K562 (cell line): ENCODE data around the gene CLCN6. TPM values are rescaled to one million over a fixed set of nuclear protein-coding genes. Genes with fewer than 3 reads are reported as not detected.

ENCODE experiments used
- BRD4 ChIP-seq: fragments of 200-600 bp; sonication (generic); IDR thresholded peaks from 2 replicates; pipeline ENCODE4 v1.6.1; 2017; ENCODE audit warnings: inconsistent platforms
- CXXC5 ChIP-seq: fragments of 250-450 bp; sonication (Bioruptor Pico); IDR thresholded peaks from 2 replicates; pipeline ENCODE4 v1.8.0; 2022; ENCODE audit warnings: inconsistent platforms, mild to moderate bottlenecking, moderate library complexity
- E2F3 ChIP-seq: fragments of 250-450 bp; sonication (Bioruptor Pico); IDR thresholded peaks from 2 replicates; pipeline ENCODE4 v1.4.0; 2020; ENCODE audit warnings: mild to moderate bottlenecking
- HOXB6 ChIP-seq: fragments of 250-450 bp; sonication (Bioruptor Pico); IDR thresholded peaks from 2 replicates; pipeline ENCODE4 v1.5.1; 2022; ENCODE audit warnings: mild to moderate bottlenecking, borderline replicate concordance
- KLF1 ChIP-seq: fragments of 450-650 bp; IDR thresholded peaks from 2 replicates; pipeline ENCODE4 v1.6.1; 2016; ENCODE audit warnings: missing genetic modification characterization, missing compliant biosample characterization
- MYBL2 ChIP-seq, 2 experiments: fragments of 450-650 bp in 1 of 2; sonication (generic) in 1 of 2; formaldehyde crosslinking in 1 of 2; IDR thresholded peaks; 2 replicates each; pipeline versions ENCODE4 v1.6.1 to v1.8.1; 2017 to 2022; ENCODE audit warnings: borderline replicate concordance in 1 of 2, inconsistent platforms in 1 of 2, low read depth in 1 of 2, mild to moderate bottlenecking in 1 of 2, missing genetic modification reagents in 1 of 2, moderate library complexity in 1 of 2
- RFX5 ChIP-seq: IDR thresholded peaks from 2 replicates; pipeline ENCODE4 v1.6.1; 2011; ENCODE audit warnings: low read depth, mild to moderate bottlenecking, improper control_type of control experiment, low read length
- SMAD2 ChIP-seq: fragments of 150-350 bp; IDR thresholded peaks from 2 replicates; pipeline ENCODE4 v1.6.1; 2014; ENCODE audit warnings: low read depth, mild to moderate bottlenecking, low read length
- SMC3 ChIP-seq: conservative IDR thresholded peaks from 2 replicates; pipeline ENCODE4 v1.6.1; 2011; ENCODE audit warnings: low read depth, low read length, improper control_type of control experiment; ENCODE audit not compliant: insufficient read depth
- THRAP3 ChIP-seq: fragments of 450-650 bp; IDR thresholded peaks from 2 replicates; pipeline ENCODE4 v1.6.1; 2016; ENCODE audit warnings: mild to moderate bottlenecking, inconsistent platforms, borderline replicate concordance
- YY1 ChIP-seq, 3 experiments: IDR thresholded peaks; 2 replicates each; pipeline ENCODE4 v1.6.1; 2011; ENCODE audit warnings: low read length in 2 of 3, mild to moderate bottlenecking in 2 of 3, moderate library complexity in 2 of 3, borderline replicate concordance in 1 of 3, control low read depth in 1 of 3, low read depth in 1 of 3; ENCODE audit not compliant: insufficient read depth in 3 of 3, insufficient replicate concordance in 2 of 3, control insufficient read depth in 1 of 3, insufficient read length in 1 of 3; ENCODE audit errors: extremely low read depth in 1 of 3
- ZNF695 ChIP-seq: fragments of 450-650 bp; formaldehyde crosslinking; IDR thresholded peaks from 2 replicates; pipeline ENCODE4 v1.4.0; 2020; ENCODE audit warnings: mild to moderate bottlenecking, moderate library complexity
- ZNF766 ChIP-seq: fragments of 200-800 bp; sonication (Bioruptor generic); conservative IDR thresholded peaks from 2 replicates; pipeline ENCODE4 v1.6.1; 2016; ENCODE audit warnings: missing genetic modification characterization, missing compliant biosample characterization
- polyA plus RNA-seq, 8 experiments: library from polyadenylated mRNA; depleted of rRNA in 4 of 8; stranded (reverse) in 5 of 8; unstranded in 3 of 8; fragments of >200 nt; fragmentation: Nextera tagmentation in 2 of 8; fragmentation: Illumina TruSeq in 1 of 8; extraction: Ambion mirVana in 2 of 8; extraction: Trizol in 1 of 8; gene quantifications; 2 replicates each; pipeline versions ENCODE4 v1.2.1 to v1.2.3, GENCODE V29; 2011 to 2014; ENCODE audit warnings: inconsistent platforms in 1 of 8, missing spikeins in 1 of 8
- total RNA-seq, 7 experiments: library from RNA; depleted of rRNA in 6 of 7; stranded (reverse); fragments of >200 nt in 6 of 7; fragmentation: Illumina TruSeq in 2 of 7; extraction: Trizol in 2 of 7; gene quantifications; 2 replicates each; pipeline versions ENCODE4 v1.2.1 to v1.2.3, GENCODE V29; 2011 to 2021; ENCODE audit warnings: low replicate concordance in 1 of 7
- TF ChIP-seq, protein P1 (sequence below): fragments of 250-450 bp; sonication (Bioruptor Pico); IDR thresholded peaks from 2 replicates; pipeline ENCODE4 v1.5.0; 2021
- TF ChIP-seq, protein P2 (sequence below): fragments of 450-650 bp; IDR thresholded peaks from one replicate; pipeline ENCODE4 v1.6.1; 2018; ENCODE audit warnings: mild to moderate bottlenecking, moderate library complexity; ENCODE audit not compliant: partially characterized antibody
- TF ChIP-seq, protein P3 (sequence below): sonication (generic); formaldehyde crosslinking; IDR thresholded peaks from 2 replicates; pipeline ENCODE4 v1.8.0; 2022; ENCODE audit warnings: mild to moderate bottlenecking, missing genetic modification reagents
- TF ChIP-seq, protein P4 (sequence below): fragments of 450-650 bp; formaldehyde crosslinking; IDR thresholded peaks from 2 replicates; pipeline ENCODE4 v1.4.0; 2022; ENCODE audit warnings: mild to moderate bottlenecking, moderate library complexity
- TF ChIP-seq, protein P5 (sequence below): fragments of 250-450 bp; sonication (Bioruptor Pico); IDR thresholded peaks from 2 replicates; pipeline ENCODE4 v1.4.0; 2020; ENCODE audit warnings: mild to moderate bottlenecking

CLCN6 gene
- total and polyA plus RNA-seq, 9 of the 15 experiments (the other 6 are each of a cell fraction or from before 2014, with no cell fraction given) = 2.0 to 21.8 (median 13.6) TPM

DNA sequence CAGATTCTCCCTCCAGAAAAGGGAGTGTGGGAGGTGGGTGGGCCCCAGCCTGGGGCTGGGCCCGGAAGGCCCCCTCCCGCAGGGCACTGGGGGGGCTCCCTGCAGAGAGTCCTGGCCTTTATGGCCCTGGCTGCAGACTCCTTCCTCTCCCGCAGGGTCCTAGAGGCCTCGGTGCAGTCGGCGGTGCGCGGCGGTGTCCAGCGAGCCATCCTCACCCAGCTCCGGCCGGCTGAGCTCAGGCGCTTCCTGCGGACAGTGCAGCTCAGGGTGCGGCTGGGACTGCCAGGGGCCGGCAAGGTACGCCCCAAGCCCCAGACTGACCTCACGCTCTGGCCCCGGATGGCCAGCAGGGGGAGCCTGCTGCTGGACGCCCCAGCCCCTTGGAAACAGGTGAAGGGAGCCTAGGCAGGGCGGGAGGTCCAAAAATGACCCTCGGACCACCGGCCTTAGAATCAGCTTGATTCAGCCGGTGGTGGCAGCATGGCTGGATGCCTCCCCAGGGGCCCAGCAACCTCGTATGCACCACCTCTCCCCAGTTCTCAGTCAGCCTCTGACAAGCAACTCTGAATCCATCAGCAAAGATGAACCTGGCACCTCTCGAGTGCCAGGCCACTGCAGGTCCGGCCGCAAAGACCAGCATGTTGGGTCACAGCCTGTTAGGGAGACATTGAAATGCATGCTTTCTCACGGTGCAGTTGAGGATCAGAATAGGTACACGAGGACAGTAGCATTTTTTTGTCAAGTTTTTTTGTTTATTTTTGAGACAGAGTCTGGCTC lies 20.8 kb upstream of the CLCN6 start (continued):
- peak in 2 of 3 experiments; percentile 15 to 49 for TF ChIP-seq YY1 (IDR thresholded peaks at IDR 0.05; ENCODE audit: borderline replicate concordance in 1 of 3, control insufficient read depth in 1 of 3, extremely low read depth in 1 of 3, insufficient read depth in 3 of 3, insufficient read length in 1 of 3, insufficient replicate concordance in 2 of 3, low read depth in 1 of 3, low read length in 2 of 3)
- TF ChIP-seq MYBL2 (IDR thresholded peaks at IDR 0.05; ENCODE audit: low read depth) = no peak
- no peak for TF ChIP-seq MYBL2 (CRISPR knock-in tag; IDR thresholded peaks at IDR 0.05; ENCODE audit: borderline replicate concordance)
- TF ChIP-seq ZNF766 (CRISPR knock-in tag) = peak; percentile 42; the same call in 1 of the 2 replicates
- TF ChIP-seq, protein P1, sequence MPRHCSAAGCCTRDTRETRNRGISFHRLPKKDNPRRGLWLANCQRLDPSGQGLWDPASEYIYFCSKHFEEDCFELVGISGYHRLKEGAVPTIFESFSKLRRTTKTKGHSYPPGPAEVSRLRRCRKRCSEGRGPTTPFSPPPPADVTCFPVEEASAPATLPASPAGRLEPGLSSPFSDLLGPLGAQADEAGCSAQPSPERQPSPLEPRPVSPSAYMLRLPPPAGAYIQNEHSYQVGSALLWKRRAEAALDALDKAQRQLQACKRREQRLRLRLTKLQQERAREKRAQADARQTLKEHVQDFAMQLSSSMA (CRISPR knock-in tag) = 0 out of 2 replicates have a peak, but pooled peaks have one; percentile 29
- peak; percentile 79 for TF ChIP-seq SMC3
- peak; percentile 69 for TF ChIP-seq CXXC5
- TF ChIP-seq SMAD2 = no peak
- 0 out of 2 replicates have a peak, but pooled peaks have one; percentile 16 for TF ChIP-seq THRAP3
- TF ChIP-seq, protein P2, sequence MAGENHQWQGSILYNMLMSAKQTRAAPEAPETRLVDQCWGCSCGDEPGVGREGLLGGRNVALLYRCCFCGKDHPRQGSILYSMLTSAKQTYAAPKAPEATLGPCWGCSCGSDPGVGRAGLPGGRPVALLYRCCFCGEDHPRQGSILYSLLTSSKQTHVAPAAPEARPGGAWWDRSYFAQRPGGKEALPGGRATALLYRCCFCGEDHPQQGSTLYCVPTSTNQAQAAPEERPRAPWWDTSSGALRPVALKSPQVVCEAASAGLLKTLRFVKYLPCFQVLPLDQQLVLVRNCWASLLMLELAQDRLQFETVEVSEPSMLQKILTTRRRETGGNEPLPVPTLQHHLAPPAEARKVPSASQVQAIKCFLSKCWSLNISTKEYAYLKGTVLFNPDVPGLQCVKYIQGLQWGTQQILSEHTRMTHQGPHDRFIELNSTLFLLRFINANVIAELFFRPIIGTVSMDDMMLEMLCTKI = no peak
- TF ChIP-seq, protein P3, sequence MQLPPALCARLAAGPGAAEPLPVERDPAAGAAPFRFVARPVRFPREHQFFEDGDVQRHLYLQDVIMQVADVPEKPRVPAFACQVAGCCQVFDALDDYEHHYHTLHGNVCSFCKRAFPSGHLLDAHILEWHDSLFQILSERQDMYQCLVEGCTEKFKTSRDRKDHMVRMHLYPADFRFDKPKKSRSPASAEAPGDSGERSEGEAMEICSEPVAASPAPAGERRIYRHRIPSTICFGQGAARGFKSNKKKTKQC (CRISPR knock-in tag) = 0 out of 2 replicates have a peak, but pooled peaks have one; percentile 78
- peak; percentile 66; the same call in 1 of the 2 replicates for TF ChIP-seq E2F3 (CRISPR knock-in tag)
- 0 out of 2 replicates have a peak, but pooled peaks have one; percentile 26 for TF ChIP-seq HOXB6
- no peak for TF ChIP-seq RFX5
- TF ChIP-seq, protein P4, sequence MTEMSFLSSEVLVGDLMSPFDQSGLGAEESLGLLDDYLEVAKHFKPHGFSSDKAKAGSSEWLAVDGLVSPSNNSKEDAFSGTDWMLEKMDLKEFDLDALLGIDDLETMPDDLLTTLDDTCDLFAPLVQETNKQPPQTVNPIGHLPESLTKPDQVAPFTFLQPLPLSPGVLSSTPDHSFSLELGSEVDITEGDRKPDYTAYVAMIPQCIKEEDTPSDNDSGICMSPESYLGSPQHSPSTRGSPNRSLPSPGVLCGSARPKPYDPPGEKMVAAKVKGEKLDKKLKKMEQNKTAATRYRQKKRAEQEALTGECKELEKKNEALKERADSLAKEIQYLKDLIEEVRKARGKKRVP (CRISPR knock-in tag) = peak; percentile 31; the same call in 1 of the 2 replicates
- no peak for TF ChIP-seq KLF1 (tag)
- no peak for TF ChIP-seq BRD4
- TF ChIP-seq ZNF695 (CRISPR knock-in tag) = 0 out of 2 replicates have a peak, but pooled peaks have one; percentile 22
- TF ChIP-seq, protein P5, sequence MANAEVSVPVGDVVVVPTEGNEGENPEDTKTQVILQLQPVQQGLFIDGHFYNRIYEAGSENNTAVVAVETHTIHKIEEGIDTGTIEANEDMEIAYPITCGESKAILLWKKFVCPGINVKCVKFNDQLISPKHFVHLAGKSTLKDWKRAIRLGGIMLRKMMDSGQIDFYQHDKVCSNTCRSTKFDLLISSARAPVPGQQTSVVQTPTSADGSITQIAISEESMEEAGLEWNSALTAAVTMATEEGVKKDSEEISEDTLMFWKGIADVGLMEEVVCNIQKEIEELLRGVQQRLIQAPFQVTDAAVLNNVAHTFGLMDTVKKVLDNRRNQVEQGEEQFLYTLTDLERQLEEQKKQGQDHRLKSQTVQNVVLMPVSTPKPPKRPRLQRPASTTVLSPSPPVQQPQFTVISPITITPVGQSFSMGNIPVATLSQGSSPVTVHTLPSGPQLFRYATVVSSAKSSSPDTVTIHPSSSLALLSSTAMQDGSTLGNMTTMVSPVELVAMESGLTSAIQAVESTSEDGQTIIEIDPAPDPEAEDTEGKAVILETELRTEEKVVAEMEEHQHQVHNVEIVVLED (CRISPR knock-in tag) = no peak
